Measurements from ENCODE around the gene HVCN1. TPM values are rescaled to one million over a fixed set of nuclear protein-coding genes. Genes with fewer than 3 reads are reported as not detected.
"Not testable (repeated sequence)": the region's sequence is repeated elsewhere in the genome, so short reads cannot be mapped to it uniquely, and the experiment has no call there.

The HVCN1 gene
- total RNA-seq, 1 donor from 2014 or later: 83.9 TPM

- no peaks in the 10 kb centered on the region for H3K27me3 Mint-ChIP-seq
- H3K9me3 Mint-ChIP-seq: no peaks in the 10 kb centered on the region
- peak overlapping the region; percentile 89 for H3K4me3 Mint-ChIP-seq
- ChIA-PET CTCF (interaction anchor here (1.8 to 3.1 kb wide), 2 partner anchors 12 to 84 kb away, joined by 7 to 23 read pairs; no protein-coding TSS in a partner anchor), POLR2A (interaction anchor here (0.6 to 2.1 kb wide), 30 partner anchors 8 to 600 kb away, joined by 3 to 29 read pairs (median 6); partner anchors contain the start of genes ARPC3, HVCN1, RAD9B and VPS29)
- intact Hi-C loops (cut with micrococcal nuclease): loop anchor here (1.0 to 5.0 kb wide), 2 partner anchors 30 to 34 kb away; partner anchors contain the start of gene PPTC7
- TF ChIP-seq, protein P1, sequence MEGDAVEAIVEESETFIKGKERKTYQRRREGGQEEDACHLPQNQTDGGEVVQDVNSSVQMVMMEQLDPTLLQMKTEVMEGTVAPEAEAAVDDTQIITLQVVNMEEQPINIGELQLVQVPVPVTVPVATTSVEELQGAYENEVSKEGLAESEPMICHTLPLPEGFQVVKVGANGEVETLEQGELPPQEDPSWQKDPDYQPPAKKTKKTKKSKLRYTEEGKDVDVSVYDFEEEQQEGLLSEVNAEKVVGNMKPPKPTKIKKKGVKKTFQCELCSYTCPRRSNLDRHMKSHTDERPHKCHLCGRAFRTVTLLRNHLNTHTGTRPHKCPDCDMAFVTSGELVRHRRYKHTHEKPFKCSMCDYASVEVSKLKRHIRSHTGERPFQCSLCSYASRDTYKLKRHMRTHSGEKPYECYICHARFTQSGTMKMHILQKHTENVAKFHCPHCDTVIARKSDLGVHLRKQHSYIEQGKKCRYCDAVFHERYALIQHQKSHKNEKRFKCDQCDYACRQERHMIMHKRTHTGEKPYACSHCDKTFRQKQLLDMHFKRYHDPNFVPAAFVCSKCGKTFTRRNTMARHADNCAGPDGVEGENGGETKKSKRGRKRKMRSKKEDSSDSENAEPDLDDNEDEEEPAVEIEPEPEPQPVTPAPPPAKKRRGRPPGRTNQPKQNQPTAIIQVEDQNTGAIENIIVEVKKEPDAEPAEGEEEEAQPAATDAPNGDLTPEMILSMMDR (IDR thresholded peaks at IDR 0.05): no peak
- peak overlapping the region; percentile 94 for H3K27ac Mint-ChIP-seq
- peaks cover 65% of the 10 kb centered on the region for H3K4me1 Mint-ChIP-seq
- ATAC-seq (ENCODE audit: low read depth) (peak; percentile 27), DNase-seq (no peak)
- peaks cover 2% of the 10 kb centered on the region for H3K36me3 Mint-ChIP-seq (ENCODE audit: low read depth)
Measured at GRCh38 chr12:110613071-110613770, 75.7 kb downstream of the HVCN1 start.

DNA sequence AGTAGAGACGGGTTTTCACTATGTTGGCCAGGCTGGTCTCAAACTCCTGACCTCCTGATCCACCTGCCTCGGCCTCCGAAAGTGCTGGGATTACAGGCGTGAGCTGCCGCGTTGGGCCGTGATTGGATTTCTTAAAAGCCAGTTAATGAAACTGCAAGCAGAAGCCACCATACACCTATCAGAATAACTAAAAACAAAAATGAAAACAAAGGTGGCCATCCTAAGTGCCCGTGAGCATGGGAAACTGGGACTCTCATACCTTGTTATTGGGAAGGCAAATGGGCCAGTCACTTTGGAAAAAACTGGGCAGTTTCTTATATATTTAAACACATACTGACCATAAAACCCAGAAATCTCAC is 82.7 kb downstream of the HVCN1 start:
- ChIA-PET POLR2A (interaction anchor here (0.6 to 6.9 kb wide), 32 partner anchors 8 to 607 kb away, joined by 3 to 90 read pairs (median 7); partner anchors contain the start of genes ANKRD13A, ARPC3, FAM216A and GPN3), CTCF (interaction anchor here (0.8 to 1.5 kb wide), 4 partner anchors 9 to 157 kb away, joined by 3 read pairs; partner anchors contain the start of gene ARPC3)
- DNase-seq: no peak
- H3K27me3 Mint-ChIP-seq: no peaks in the 10 kb centered on the region
- peaks cover 84% of the 10 kb centered on the region for H3K4me1 Mint-ChIP-seq
- intact Hi-C loops (cut with micrococcal nuclease): no loop called here
- H3K36me3 Mint-ChIP-seq (ENCODE audit: low read depth): peaks cover 2% of the 10 kb centered on the region
- ATAC-seq (ENCODE audit: low read depth): no peak
- TF ChIP-seq, protein P1 (IDR thresholded peaks at IDR 0.05): no peak
- H3K9me3 Mint-ChIP-seq: no peaks in the 10 kb centered on the region
- peak overlapping the region; percentile 94 for H3K27ac Mint-ChIP-seq
- peak overlapping the region; percentile 85 for H3K4me3 Mint-ChIP-seq

DNA sequence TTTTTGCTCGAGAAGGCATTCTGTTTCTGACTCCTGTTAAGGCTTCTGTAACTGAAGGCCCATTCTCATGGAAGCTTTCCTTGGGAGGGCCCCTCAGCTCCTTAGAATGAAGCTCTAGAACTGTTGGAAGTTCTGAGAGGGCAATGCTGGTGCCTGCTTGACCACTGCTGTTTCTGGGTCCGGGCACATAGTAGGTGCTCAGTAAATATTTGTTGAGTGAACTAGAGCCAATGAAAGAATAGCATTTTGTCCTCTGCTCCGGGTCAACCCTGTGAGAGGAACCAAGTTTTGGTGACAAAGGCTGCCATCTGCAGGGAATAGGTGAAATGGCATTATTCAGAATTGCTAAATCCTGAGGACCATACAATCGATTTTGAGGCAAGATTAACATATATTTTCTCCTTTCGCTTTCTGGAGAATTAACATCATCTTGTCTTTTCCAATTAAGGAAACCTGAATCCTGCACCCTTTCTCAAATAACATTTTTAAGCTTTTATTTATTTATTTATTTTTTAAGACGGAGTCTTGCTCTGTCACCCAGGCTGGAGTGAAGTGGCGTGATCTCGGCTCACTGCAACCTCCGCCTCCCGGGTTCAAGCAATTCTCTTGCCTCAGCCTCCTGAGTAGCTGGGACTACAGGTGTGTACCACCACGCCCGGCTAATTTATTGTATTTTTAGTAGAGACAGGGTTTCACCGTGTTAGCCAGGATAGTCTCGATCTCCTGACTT is 86.7 kb downstream of the HVCN1 start:
- H3K9me3 Mint-ChIP-seq; DNase-seq; H3K36me3 Mint-ChIP-seq (ENCODE audit: low read depth); H3K4me3 Mint-ChIP-seq; H3K27me3 Mint-ChIP-seq: not testable (repeated sequence)
- intact Hi-C loops (cut with micrococcal nuclease): loop anchor here (1.0 to 5.0 kb wide), 7 partner anchors 90 to 501 kb away; partner anchors contain the start of gene ATP2A2
- ATAC-seq (ENCODE audit: low read depth): peak; percentile 45
- ChIA-PET POLR2A (interaction anchor here (0.6 to 6.9 kb wide), 15 partner anchors 11 to 479 kb away, joined by 3 to 90 read pairs (median 4); partner anchors contain the start of genes ARPC3, FAM216A, GPN3 and IFT81), CTCF (interaction anchor here (0.6 to 8.2 kb wide), 46 partner anchors 8 to 757 kb away, joined by 3 to 189 read pairs (median 4); partner anchors contain the start of genes ARPC3, FAM216A, GPN3 and TCTN1)
- peak overlapping the region; percentile 70 for H3K27ac Mint-ChIP-seq
- H3K4me1 Mint-ChIP-seq: peaks cover 62% of the 10 kb centered on the region

DNA sequence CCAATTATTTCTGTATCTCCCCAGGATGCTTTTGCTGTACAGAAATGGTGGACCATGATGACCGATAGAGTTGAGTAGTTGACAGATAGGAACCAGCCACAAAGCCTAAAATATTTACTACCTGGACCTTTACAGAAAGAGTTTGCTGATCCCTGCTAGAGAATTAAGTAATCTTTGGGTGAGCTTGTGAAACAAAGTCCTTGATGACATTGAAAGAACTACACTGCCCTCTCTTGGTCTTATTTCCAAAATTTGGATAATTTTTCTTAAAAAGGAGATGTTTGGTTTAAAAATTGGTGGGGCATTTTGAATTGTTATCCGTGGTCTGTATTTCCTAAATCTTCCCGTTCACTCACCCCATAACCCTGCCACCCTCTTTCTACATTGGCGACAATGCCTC is 88.7 kb downstream of the HVCN1 start:
- Mint-ChIP-seq H3K4me1 (peaks cover 44% of the 10 kb centered on the region), H3K36me3 (ENCODE audit: low read depth) (no peaks in the 10 kb centered on the region), H3K9me3 (no peaks in the 10 kb centered on the region), H3K4me3 (no peak overlapping the region), H3K27me3 (no peaks in the 10 kb centered on the region), H3K27ac (peak overlapping the region; percentile 69)
- ChIA-PET CTCF (interaction anchor here (0.8 to 8.2 kb wide), 33 partner anchors 9 to 653 kb away, joined by 3 to 189 read pairs (median 5); partner anchors contain the start of genes ARPC3, FAM216A, GPN3 and RAD9B), POLR2A (interaction anchor here (0.6 to 5.2 kb wide), 10 partner anchors 9 to 165 kb away, joined by 3 to 31 read pairs (median 4); partner anchors contain the start of genes ARPC3, FAM216A and GPN3)
- DNase-seq (no peak), ATAC-seq (ENCODE audit: low read depth) (peak; percentile 54)
- TF ChIP-seq, protein P1 (IDR thresholded peaks at IDR 0.05): no peak
- intact Hi-C loops (cut with micrococcal nuclease): loop anchor here (1.0 to 5.0 kb wide), 3 partner anchors 17 to 318 kb away; partner anchors contain the start of genes ATP2A2 and PPTC7

DNA sequence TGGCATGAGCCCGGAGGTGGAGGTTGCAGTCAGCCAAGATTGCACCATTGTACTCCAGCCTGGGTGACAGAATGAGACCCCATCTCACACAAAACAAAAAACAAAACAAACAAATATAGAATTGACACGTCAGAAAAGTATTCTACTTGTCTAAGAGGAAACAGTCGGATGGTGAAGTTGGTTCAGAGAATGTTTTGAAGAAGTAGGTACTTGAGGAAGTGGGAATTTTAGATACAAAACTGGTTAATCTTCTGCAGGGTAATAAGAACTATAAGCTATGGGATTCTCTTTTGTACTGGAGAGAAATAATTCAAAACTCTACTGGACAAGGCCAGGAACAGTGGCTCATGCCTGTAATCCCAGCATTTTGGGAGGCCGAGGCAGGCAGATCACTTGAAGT is 89.6 kb downstream of the HVCN1 start:
- no peak for ATAC-seq (ENCODE audit: low read depth)
- ChIA-PET CTCF (interaction anchor here (0.7 to 8.2 kb wide), 17 partner anchors 14 to 151 kb away, joined by 3 to 189 read pairs (median 15); partner anchors contain the start of genes ARPC3, FAM216A, GPN3 and RAD9B), POLR2A (interaction anchor here (0.9 to 2.3 kb wide), 2 partner anchors 130 to 149 kb away, joined by 3 to 31 read pairs; partner anchors contain the start of genes ARPC3 and FAM216A)
- intact Hi-C loops (cut with micrococcal nuclease): no loop called here
- Mint-ChIP-seq H3K4me1 (peaks cover 36% of the 10 kb centered on the region), H3K27ac (peak overlapping the region; percentile 2), H3K36me3 (ENCODE audit: low read depth) (no peaks in the 10 kb centered on the region), H3K4me3 (no peak overlapping the region), H3K9me3 (no peaks in the 10 kb centered on the region), H3K27me3 (no peaks in the 10 kb centered on the region)
- no peak for DNase-seq
- TF ChIP-seq, protein P1 (IDR thresholded peaks at IDR 0.05): no peak
